DMS 273 (cell line): ENCODE results near the gene LMBR1L.

ENCODE experiments used
- DNase-seq: peaks from one replicate; lab custom pipeline; 2025; ENCODE audit not compliant: unreplicated experiment; lab: John Stamatoyannopoulos, UW

The LMBR1L gene

GRCh38 chr12:49121047-49121696 lies 10.5 kb upstream of the LMBR1L start:
- peak; percentile 65 for DNase-seq

GRCh38 chr12:49111206-49111605 lies 559 bp upstream of the LMBR1L start:
- no peak for DNase-seq

- peak; percentile 27 for DNase-seq
Observed at GRCh38 chr12:49109641-49110463, 795 bp downstream of the LMBR1L start.

GRCh38 chr12:49108958-49109404 lies 1.7 kb downstream of the LMBR1L start:
- no peak for DNase-seq

GRCh38 chr12:49105504-49106084 lies 5.1 kb downstream of the LMBR1L start:
- DNase-seq, result no peak

GRCh38 chr12:49104822-49105221 lies 5.8 kb downstream of the LMBR1L start:
- no peak for DNase-seq

- DNase-seq, result no peak
Observed at GRCh38 chr12:49100380-49100779, 10.3 kb downstream of the LMBR1L start.

- DNase-seq, result no peak
Observed at GRCh38 chr12:49098703-49099102, 11.9 kb downstream of the LMBR1L start.

- DNase-seq, result peak; percentile 69
Observed at GRCh38 chr12:49098035-49098451, 12.6 kb downstream of the LMBR1L start.

GRCh38 chr12:49097381-49097780 lies 13.3 kb downstream of the LMBR1L start:
- no peak for DNase-seq

- DNase-seq, result no peak
Observed at GRCh38 chr12:49094975-49095365, 15.7 kb downstream of the LMBR1L start.

- peak; percentile 61 for DNase-seq
Observed at GRCh38 chr12:49094160-49094974, 16.3 kb downstream of the LMBR1L start, which contains the start of gene DHH. TSS of gene DHH (minus strand) at chr12:49094801. CDS start at chr12:49094512, 289 bp downstream.

- DNase-seq, result peak; percentile 23
Observed at GRCh38 chr12:49093792-49094159, 16.9 kb downstream of the LMBR1L start.

- no peak for DNase-seq
Observed at GRCh38 chr12:49092816-49093406, 17.7 kb downstream of the LMBR1L start.

GRCh38 chr12:49092086-49092815 lies 18.4 kb downstream of the LMBR1L start:
- peak; percentile 72 for DNase-seq

GRCh38 chr12:49091836-49092085 lies 18.9 kb downstream of the LMBR1L start:
- DNase-seq, result no peak

- DNase-seq, result no peak
Observed at GRCh38 chr12:49091056-49091835, 19.4 kb downstream of the LMBR1L start.

- DNase-seq, result peak; percentile 62
Observed at GRCh38 chr12:49089821-49090773, 20.6 kb downstream of the LMBR1L start.
